HepG2 (cell line): ENCODE measurements around the gene MOK. TPM values are rescaled to one million over a fixed set of nuclear protein-coding genes. Genes with fewer than 3 reads are reported as not detected.
"Not testable (repeated sequence)": the region's sequence is repeated elsewhere in the genome, so short reads cannot be mapped to it uniquely, and the experiment has no call there.

ENCODE experiments used
- ATAC-seq: fragments of 200-7000 bp; cut with Tn5 transposase; 3 replicates; pipeline ENCODE4 v1.9.1; 2020; ENCODE audit warnings: mild to moderate bottlenecking, moderate library complexity
- BruUV-seq: library from RNA; stranded (reverse); fragments of 400-500 nt; replicated peaks from 2 replicates; lab custom pipeline; 2021; lab: Mats Ljungman, UMichigan
- CTCF ChIA-PET: fragments of 300-600 bp; formaldehyde crosslinking; extraction: SDS; loops from one replicate; lab custom pipeline; 2021; ENCODE audit warnings: low total read pairs, inconsistent platforms, low intra/inter-chr PET ratio; lab: Yijun Ruan, JAX
- POLR2A ChIA-PET: fragments of 350-600 bp; sonication (Branson Sonifier 250); formaldehyde crosslinking; loops from one replicate; lab custom pipeline; 2020; ENCODE audit warnings: antibody characterized with exemption, inconsistent platforms; lab: Yijun Ruan, JAX
- DNase-seq: peaks from one replicate; pipeline ENCODE4 v3.0.0-alpha.2; 2015; ENCODE audit warnings: low spot score
- FAIRE-seq: peaks from 3 replicates; lab custom pipeline; 2011; peaks lifted over from hg19 to GRCh38; lab: Jason Lieb, UNC
- H2AFZ ChIP-seq: one replicate; pipeline ENCODE4 v1.6.1; 2011; ENCODE audit warnings: low read length, inconsistent platforms
- H3K27ac ChIP-seq: fragments of 300-600 bp; 3 replicates; pipeline ENCODE4 v1.8.0; 2011; ENCODE audit warnings: mixed run types, mild to moderate bottlenecking, mixed read lengths, low read length, inconsistent platforms; ENCODE audit not compliant: insufficient read depth; ENCODE audit errors: extremely low read length
- H3K27me3 ChIP-seq, 2 experiments: fragments of 200-600 bp in 1 of 2; 2 replicates in 1 of 2; 3 replicates in 1 of 2; pipeline versions ENCODE4 v1.6.0 to v1.8.0; 2011; ENCODE audit warnings: low read length in 2 of 2, mild to moderate bottlenecking in 2 of 2, moderate library complexity in 2 of 2, inconsistent platforms in 1 of 2; ENCODE audit not compliant: insufficient read depth in 2 of 2, control insufficient read depth in 1 of 2
- H3K36me3 ChIP-seq, 2 experiments: fragments of 200-600 bp in 1 of 2; replicated peaks in 1 of 2; 2 replicates in 1 of 2; 3 replicates in 1 of 2; pipeline versions ENCODE4 v1.5.1 to v1.8.0; 2011; ENCODE audit warnings: low read length in 2 of 2, inconsistent platforms in 1 of 2; ENCODE audit not compliant: insufficient read depth in 2 of 2, control insufficient read depth in 1 of 2
- H3K4me1 ChIP-seq: 2 replicates; pipeline ENCODE4 v1.5.1; 2012; ENCODE audit warnings: low read length, inconsistent platforms; ENCODE audit not compliant: insufficient read depth
- H3K4me2 ChIP-seq: 2 replicates; pipeline ENCODE4 v1.6.0; 2011; ENCODE audit warnings: low read depth, low read length, inconsistent platforms
- H3K4me3 ChIP-seq, 3 experiments: fragments of 200-600 bp in 1 of 3; sonication (generic), shearing (Covaris generic) in 1 of 3; replicated peaks in 1 of 3; 2 replicates each; pipeline ENCODE4 v1.5.1; 2011 to 2016; ENCODE audit warnings: low read length in 3 of 3, inconsistent platforms in 2 of 3, low read depth in 2 of 3, mild to moderate bottlenecking in 2 of 3, control low read depth in 1 of 3, mixed read lengths in 1 of 3; ENCODE audit not compliant: insufficient read depth in 1 of 3
- H3K79me2 ChIP-seq: one replicate; pipeline ENCODE4 v1.6.1; 2011; ENCODE audit warnings: low read length, inconsistent platforms; ENCODE audit not compliant: insufficient read depth
- H3K9ac ChIP-seq: 2 replicates; pipeline ENCODE4 v1.6.0; 2011; ENCODE audit warnings: mild to moderate bottlenecking, low read depth, low read length, inconsistent platforms; ENCODE audit not compliant: insufficient read depth
- H3K9me3 ChIP-seq: 2 replicates; pipeline ENCODE4 v1.5.1; 2012; ENCODE audit warnings: mild to moderate bottlenecking, low read length
- H4K20me1 ChIP-seq: 2 replicates; pipeline ENCODE4 v1.6.0; 2011; ENCODE audit warnings: inconsistent platforms, mild to moderate bottlenecking, low read length, moderate library complexity; ENCODE audit not compliant: insufficient read depth
- HNRNPL ChIP-seq: fragments of 200-400 bp; formaldehyde crosslinking; IDR thresholded peaks from 2 replicates; pipeline ENCODE4 v1.6.1; 2017; ENCODE audit warnings: mild to moderate bottlenecking, low read depth, low read length
- HOXA7 ChIP-seq: sonication (generic); formaldehyde crosslinking; IDR thresholded peaks from 2 replicates; pipeline ENCODE4 v1.8.1; 2022; ENCODE audit warnings: mild to moderate bottlenecking, missing genetic modification reagents, moderate library complexity
- MEF2D ChIP-seq: sonication (generic); formaldehyde crosslinking; IDR thresholded peaks from 2 replicates; pipeline ENCODE4 v1.5.1; 2020; ENCODE audit warnings: mild to moderate bottlenecking, missing genetic modification reagents
- ZNF263 ChIP-seq: sonication (generic); formaldehyde crosslinking; IDR thresholded peaks from 2 replicates; pipeline ENCODE4 v1.4.0; 2020; ENCODE audit warnings: missing genetic modification reagents
- ZNF543 ChIP-seq: sonication (generic); formaldehyde crosslinking; IDR thresholded peaks from 2 replicates; pipeline ENCODE4 v1.4.0; 2020; ENCODE audit warnings: mild to moderate bottlenecking, missing genetic modification reagents
- WGBS: methylation state at CpG from one replicate; pipeline ENCODE4 v1.1.6; 2017; ENCODE audit warnings: low lambda C conversion rate; 5-methylcytosine and 5-hydroxymethylcytosine counted together
- in situ Hi-C: cut with HindIII; loops from 2 replicates; pipeline ENCODE4 v1.10.0; 2017; ENCODE audit warnings: low pct_unique_long_range_greater_than_20kb; ENCODE audit not compliant: extremely low pct_ligation_motif_present
- intact Hi-C: fragments of 100-400 bp; cut with micrococcal nuclease; formaldehyde crosslinking; loops from one replicate; pipeline ENCODE4 v1.10.0; 2022; ENCODE audit not compliant: unreplicated experiment
- polyA plus RNA-seq, 8 experiments: library from polyadenylated mRNA; depleted of rRNA in 3 of 8; stranded (reverse) in 7 of 8; unstranded in 1 of 8; fragments of >200 nt; fragmentation: Illumina TruSeq in 4 of 8; extraction: Trizol in 4 of 8; gene quantifications; 2 replicates each; pipeline versions ENCODE4 v1.2.1 to v1.2.3, GENCODE V29; 2011 to 2016; ENCODE audit warnings: low read depth in 4 of 8, missing spikeins in 1 of 8, mixed read lengths in 1 of 8; ENCODE audit not compliant: insufficient read depth in 1 of 8
- total RNA-seq, 5 experiments: library from RNA; depleted of rRNA; stranded (reverse); fragments of >200 nt; fragmentation: Illumina TruSeq; extraction: Trizol; gene quantifications; 2 replicates each; pipeline ENCODE4 v1.2.3, GENCODE V29; 2016; ENCODE audit warnings: low read depth in 1 of 5

MOK gene
- total and polyA plus RNA-seq, 2 of the 13 experiments (the other 11 are each of a cell fraction or from before 2014, with no cell fraction given), result 15.3 to 16.9 TPM

DNA sequence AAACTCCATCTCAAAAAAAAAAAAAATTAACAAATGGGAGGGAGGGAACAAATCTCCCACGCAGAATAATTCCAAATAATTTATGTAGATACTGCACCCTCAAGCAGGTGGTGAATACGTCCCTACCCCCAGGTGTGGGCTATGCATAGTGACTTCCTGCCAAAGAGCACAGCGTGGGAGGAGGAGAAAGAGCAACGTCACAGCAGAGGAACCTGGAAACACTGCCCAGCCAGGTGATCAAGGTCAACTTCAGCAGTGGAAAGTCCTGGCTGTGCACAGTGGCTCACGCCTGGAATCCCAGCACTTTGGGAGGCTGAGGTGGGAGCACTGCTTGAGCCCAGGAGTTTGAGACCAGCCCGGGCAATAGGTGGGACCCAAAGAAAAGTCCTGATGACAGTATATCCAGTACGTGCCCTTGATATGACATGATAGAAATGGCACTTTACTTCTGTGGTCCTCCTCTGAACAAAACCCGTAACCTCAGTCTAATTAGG is 48.2 kb upstream of the MOK start:
- no peak for FAIRE-seq
- Histone ChIP-seq H3K79me2 (no peaks in the 10 kb centered on the region), H3K27me3 (no peaks in the 10 kb centered on the region), H3K4me1 (no peaks in the 10 kb centered on the region), H2AFZ (no peak overlapping the region), H3K9ac (no peak overlapping the region), H3K9me3 (no peaks in the 10 kb centered on the region), H3K27ac (no peak overlapping the region), H3K4me2 (no peak overlapping the region), H4K20me1 (no peaks in the 10 kb centered on the region), H3K36me3 (peaks cover 14 to 56% of the 10 kb centered on the region in 2 experiments; a peak in 4 of 5 replicates), H3K4me3 (no peak overlapping the region)
- WGBS, result 85% methylated on average over 8 of the region's 8 CpGs
- CTCF ChIA-PET, result no interaction called here
- in situ Hi-C loops, result no loop called here
- no peak for ATAC-seq
- POLR2A ChIA-PET, result interaction anchor here (1.3 kb wide), 1 partner anchor 9 kb away, joined by 3 read pairs; the partner anchor contains the start of genes CINP and TECPR2
- BruUV-seq, result no TSS peak
- DNase-seq, result no peak
- TF ChIP-seq HNRNPL (no peak), ZNF263 (peak; percentile 95)
- intact Hi-C loops, result no loop called here

DNA sequence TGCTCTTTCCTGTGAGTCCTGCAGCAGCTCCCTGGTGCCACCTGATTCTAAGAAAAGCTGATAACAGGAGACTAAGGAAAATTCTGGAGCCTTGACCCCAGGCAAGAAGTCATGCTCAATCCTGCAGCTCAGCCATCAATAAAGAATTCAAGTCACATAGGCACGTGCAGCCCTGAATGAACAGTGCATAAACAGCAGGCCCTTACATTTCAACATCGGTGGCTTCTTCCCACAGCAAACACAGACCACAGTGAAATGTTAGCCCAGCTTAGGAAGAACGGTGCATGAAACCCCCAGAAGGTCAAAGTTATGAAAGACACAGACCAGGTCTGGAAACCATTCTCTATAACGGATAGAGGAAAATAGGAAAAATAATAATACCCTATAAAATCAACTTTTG is 47.2 kb upstream of the MOK start:
- Histone ChIP-seq H3K27ac (no peak overlapping the region), H3K9ac (no peak overlapping the region), H2AFZ (no peak overlapping the region), H3K4me2 (no peak overlapping the region), H3K36me3 (peaks cover 14 to 53% of the 10 kb centered on the region in 2 experiments; a peak in 4 of 5 replicates), H3K27me3 (no peaks in the 10 kb centered on the region), H3K4me1 (no peaks in the 10 kb centered on the region), H3K4me3 (no peak overlapping the region), H3K79me2 (no peaks in the 10 kb centered on the region), H3K9me3 (no peaks in the 10 kb centered on the region), H4K20me1 (no peaks in the 10 kb centered on the region)
- DNase-seq (no peak), FAIRE-seq (no peak), ATAC-seq (no peak)
- 99% methylated on average over 4 of the region's 4 CpGs for WGBS
- intact Hi-C loops (no loop called here), in situ Hi-C loops (no loop called here)
- CTCF ChIA-PET, result no interaction called here
- POLR2A ChIA-PET, result no interaction called here
- no TSS peak for BruUV-seq
- no peak for TF ChIP-seq ZNF543 (CRISPR knock-in tag)
- no peak for TF ChIP-seq MEF2D (CRISPR knock-in tag)
- TF ChIP-seq HOXA7 (CRISPR knock-in tag), result no peak

DNA sequence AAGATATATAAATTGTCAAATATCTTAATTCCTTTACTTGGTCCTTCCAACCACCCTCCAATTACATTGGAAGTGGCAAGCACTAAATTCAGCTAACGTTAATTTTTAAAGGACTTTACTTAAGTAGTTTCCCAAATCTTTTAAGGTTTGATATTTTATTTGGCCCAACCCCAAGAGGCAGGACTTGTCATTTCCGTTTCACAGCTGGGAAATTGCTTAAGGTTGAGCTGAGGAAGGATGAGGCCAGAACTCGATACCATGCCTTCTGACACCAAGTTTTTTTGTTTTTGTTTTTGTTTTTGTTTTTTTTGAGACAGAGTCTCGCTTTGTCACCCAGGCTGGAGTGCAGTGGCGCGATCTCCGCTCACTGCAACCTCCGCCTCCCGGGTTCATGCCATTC is 46.6 kb upstream of the MOK start:
- POLR2A ChIA-PET, H2AFZ ChIP-seq, H3K79me2 ChIP-seq, FAIRE-seq, H3K4me1 ChIP-seq, H3K4me3 ChIP-seq, H3K27me3 ChIP-seq, H3K27ac ChIP-seq, H4K20me1 ChIP-seq, in situ Hi-C loops, DNase-seq, BruUV-seq, CTCF ChIA-PET, H3K9ac ChIP-seq, intact Hi-C loops, H3K4me2 ChIP-seq, H3K9me3 ChIP-seq, ATAC-seq: not testable (repeated sequence)
- WGBS, result 99% methylated on average over 9 of the region's 9 CpGs
- peaks cover 15 to 51% of the 10 kb centered on the region in 2 experiments; a peak in 4 of 5 replicates for H3K36me3 ChIP-seq
